IMR-90 (cell line): ENCODE measurements around the gene PRR5L.

Source experiments
- CHD1 ChIP-seq: IDR thresholded peaks from 2 replicates; pipeline ENCODE4 v1.6.1; 2012; ENCODE audit warnings: low read depth, low read length, improper control_type of control experiment
- ELK1 ChIP-seq: fragments of 150-350 bp; IDR thresholded peaks from 2 replicates; pipeline ENCODE4 v1.6.1; 2016; ENCODE audit warnings: low read depth, mild to moderate bottlenecking, low read length, moderate library complexity, borderline replicate concordance
- MAFK ChIP-seq: IDR thresholded peaks from 2 replicates; pipeline ENCODE4 v1.6.1; 2012; ENCODE audit warnings: low read depth, low read length, improper control_type of control experiment
- MAZ ChIP-seq: IDR thresholded peaks from 2 replicates; pipeline ENCODE4 v1.6.1; 2012; ENCODE audit warnings: low read depth, mild to moderate bottlenecking, low read length, improper control_type of control experiment, moderate library complexity, borderline replicate concordance
- MXI1 ChIP-seq: IDR thresholded peaks from 2 replicates; pipeline ENCODE4 v1.6.1; 2012; ENCODE audit warnings: low read depth, mild to moderate bottlenecking, low read length, moderate library complexity, borderline replicate concordance
- NFE2L2 ChIP-seq: fragments of 150-350 bp; IDR thresholded peaks from 2 replicates; pipeline ENCODE4 v1.6.1; 2016; ENCODE audit warnings: low read depth, mild to moderate bottlenecking, low read length
- POLR2A ChIP-seq: IDR thresholded peaks from 2 replicates; pipeline ENCODE4 v1.6.1; 2012; ENCODE audit warnings: mild to moderate bottlenecking, low read depth, low read length
- RAD21 ChIP-seq: IDR thresholded peaks from 2 replicates; pipeline ENCODE4 v1.6.1; 2012; ENCODE audit warnings: low read length, improper control_type of control experiment
- RCOR1 ChIP-seq: IDR thresholded peaks from 2 replicates; pipeline ENCODE4 v1.6.1; 2012; ENCODE audit warnings: mild to moderate bottlenecking, low read length, improper control_type of control experiment; ENCODE audit not compliant: insufficient replicate concordance
- RFX5 ChIP-seq: IDR thresholded peaks from 2 replicates; pipeline ENCODE4 v1.8.0; 2012; ENCODE audit warnings: low read depth, mild to moderate bottlenecking, low read length, moderate library complexity
- SMC3 ChIP-seq: fragments of 150-350 bp; IDR thresholded peaks from 2 replicates; pipeline ENCODE4 v1.6.1; 2016; ENCODE audit warnings: low read depth, mild to moderate bottlenecking, antibody characterized with exemption, low read length, moderate library complexity
- TF ChIP-seq, protein P1 (sequence below): conservative IDR thresholded peaks from 2 replicates; pipeline ENCODE4 v1.5.1; 2012; ENCODE audit warnings: mild to moderate bottlenecking, low read depth, low read length, improper control_type of control experiment

DNA sequence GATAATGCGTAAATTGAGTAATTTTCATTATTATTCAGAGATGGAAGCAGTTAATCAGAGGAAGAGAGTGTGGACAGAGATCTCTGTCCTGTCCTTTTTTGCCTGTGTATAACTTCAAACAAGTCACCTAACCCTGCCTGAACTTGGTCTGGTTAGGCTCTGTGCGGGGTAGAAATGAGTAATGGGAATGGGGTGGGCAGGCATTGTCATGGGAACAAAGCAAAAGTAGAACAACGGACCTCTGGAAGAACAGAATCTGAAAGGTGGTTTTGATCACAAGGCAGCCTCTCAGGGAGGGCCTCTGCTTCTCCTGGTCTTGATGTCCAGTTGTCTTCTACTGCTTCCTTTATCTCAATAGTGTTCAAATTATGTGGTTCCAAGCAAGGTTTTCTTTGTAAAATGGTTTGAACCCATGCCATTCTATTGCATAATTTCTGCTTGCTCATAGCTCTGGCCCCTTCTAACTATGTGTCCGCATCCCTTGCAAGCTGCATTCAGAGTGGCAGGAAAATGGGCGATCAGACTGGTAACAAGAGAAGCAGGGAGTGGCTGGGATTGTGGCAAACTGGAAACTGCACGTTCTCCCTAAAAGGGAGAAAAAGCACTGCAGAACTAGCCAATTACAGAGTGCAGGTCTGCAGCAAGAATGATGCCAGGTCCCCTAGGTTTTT, 76.1 kb downstream of the PRR5L start:
- TF ChIP-seq, protein P1, sequence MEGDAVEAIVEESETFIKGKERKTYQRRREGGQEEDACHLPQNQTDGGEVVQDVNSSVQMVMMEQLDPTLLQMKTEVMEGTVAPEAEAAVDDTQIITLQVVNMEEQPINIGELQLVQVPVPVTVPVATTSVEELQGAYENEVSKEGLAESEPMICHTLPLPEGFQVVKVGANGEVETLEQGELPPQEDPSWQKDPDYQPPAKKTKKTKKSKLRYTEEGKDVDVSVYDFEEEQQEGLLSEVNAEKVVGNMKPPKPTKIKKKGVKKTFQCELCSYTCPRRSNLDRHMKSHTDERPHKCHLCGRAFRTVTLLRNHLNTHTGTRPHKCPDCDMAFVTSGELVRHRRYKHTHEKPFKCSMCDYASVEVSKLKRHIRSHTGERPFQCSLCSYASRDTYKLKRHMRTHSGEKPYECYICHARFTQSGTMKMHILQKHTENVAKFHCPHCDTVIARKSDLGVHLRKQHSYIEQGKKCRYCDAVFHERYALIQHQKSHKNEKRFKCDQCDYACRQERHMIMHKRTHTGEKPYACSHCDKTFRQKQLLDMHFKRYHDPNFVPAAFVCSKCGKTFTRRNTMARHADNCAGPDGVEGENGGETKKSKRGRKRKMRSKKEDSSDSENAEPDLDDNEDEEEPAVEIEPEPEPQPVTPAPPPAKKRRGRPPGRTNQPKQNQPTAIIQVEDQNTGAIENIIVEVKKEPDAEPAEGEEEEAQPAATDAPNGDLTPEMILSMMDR = no peak
- no peak for TF ChIP-seq MXI1
- TF ChIP-seq MAZ = no peak
- no peak for TF ChIP-seq POLR2A
- TF ChIP-seq RAD21 = no peak
- TF ChIP-seq RFX5 = no peak
- TF ChIP-seq MAFK = no peak
- TF ChIP-seq ELK1 = no peak
- no peak for TF ChIP-seq SMC3
- TF ChIP-seq CHD1 = no peak
- TF ChIP-seq NFE2L2 = no peak
- TF ChIP-seq RCOR1 = no peak
